ENCODE measurements around the gene IPO5.

GRCh38 chr13:98055623-98056022 is 102.1 kb downstream of the IPO5 start:
- TF ChIP-seq POLR2A (IDR thresholded peaks at IDR 0.05) (no peak), CTCF (IDR thresholded peaks at IDR 0.05) (no peak)
